Activated CD4-positive, alpha-beta memory T cell treated with anti-CD3 and anti-CD28 coated beads for 36 hours (primary cell): ENCODE results near the gene DRGX. TPM values are rescaled to one million over a fixed set of nuclear protein-coding genes. Genes with fewer than 3 reads are reported as not detected.

Source experiments
- CTCF ChIA-PET: fragments of 350-600 bp; sonication (Branson Sonifier 250); formaldehyde crosslinking; loops from one replicate; lab custom pipeline; 2021; ENCODE audit warnings: antibody characterized with exemption, inconsistent platforms; lab: Charles Lee
- POLR2A ChIA-PET: fragments of 350-600 bp; sonication (Branson Sonifier 250); formaldehyde crosslinking; loops from one replicate; lab custom pipeline; 2021; ENCODE audit warnings: antibody characterized with exemption; lab: Charles Lee
- DNase-seq: peaks from one replicate; pipeline ENCODE4 v3.0.0-alpha.2; 2020
- H3K27ac Mint-ChIP-seq: one replicate; pipeline ENCODE4 v1.8.0; 2021; ENCODE audit warnings: mixed read lengths
- H3K27me3 Mint-ChIP-seq: one replicate; pipeline ENCODE4 v1.8.0; 2021; ENCODE audit warnings: mixed read lengths
- H3K36me3 Mint-ChIP-seq: one replicate; pipeline ENCODE4 v1.8.0; 2021; ENCODE audit warnings: mixed read lengths
- H3K4me1 Mint-ChIP-seq: one replicate; pipeline ENCODE4 v1.8.0; 2021; ENCODE audit warnings: low read depth, mixed read lengths
- H3K4me3 Mint-ChIP-seq: one replicate; pipeline ENCODE4 v1.8.0; 2021; ENCODE audit warnings: mild to moderate bottlenecking, mixed read lengths
- H3K9me3 Mint-ChIP-seq: one replicate; pipeline ENCODE4 v1.8.0; 2021; ENCODE audit warnings: mixed read lengths
- intact Hi-C: fragments of 100-400 bp; cut with micrococcal nuclease; formaldehyde crosslinking; loops from one replicate; pipeline ENCODE4 v1.15.1; 2023
- total RNA-seq, 2 experiments: library from RNA; stranded (reverse); gene quantifications; one replicate each; pipeline ENCODE4 v1.2.3, GENCODE V29; 2021

Gene DRGX
- total RNA-seq, 2 experiments from 2014 or later, result not detected

GRCh38 chr10:49374740-49375139 is 21.1 kb downstream of the DRGX start:
- H3K9me3 Mint-ChIP-seq, result no peaks in the 10 kb centered on the region
- CTCF ChIA-PET, result no interaction called here
- no peaks in the 10 kb centered on the region for H3K4me1 Mint-ChIP-seq
- H3K36me3 Mint-ChIP-seq, result no peaks in the 10 kb centered on the region
- no peak overlapping the region for H3K4me3 Mint-ChIP-seq
- no peaks in the 10 kb centered on the region for H3K27me3 Mint-ChIP-seq
- intact Hi-C loops, result loop anchor here (10.0 kb wide), 1 partner anchor 390 kb away; no protein-coding TSS in a partner anchor
- POLR2A ChIA-PET, result no interaction called here
- no peak overlapping the region for H3K27ac Mint-ChIP-seq
- no peak for DNase-seq

- Mint-ChIP-seq H3K27ac (no peak overlapping the region), H3K4me1 (no peaks in the 10 kb centered on the region), H3K9me3 (no peaks in the 10 kb centered on the region), H3K27me3 (no peaks in the 10 kb centered on the region), H3K36me3 (no peaks in the 10 kb centered on the region), H3K4me3 (no peak overlapping the region)
- no peak for DNase-seq
- ChIA-PET CTCF (no interaction called here), POLR2A (no interaction called here)
- intact Hi-C loops, result loop anchor here (10.0 kb wide), 1 partner anchor 389 kb away; no protein-coding TSS in a partner anchor
Measured at GRCh38 chr10:49373361-49373760, 22.5 kb downstream of the DRGX start.

GRCh38 chr10:49371967-49372366 is 23.9 kb downstream of the DRGX start:
- no peak for DNase-seq
- CTCF ChIA-PET, result no interaction called here
- Mint-ChIP-seq H3K27ac (no peak overlapping the region), H3K36me3 (no peaks in the 10 kb centered on the region), H3K9me3 (no peaks in the 10 kb centered on the region), H3K4me3 (no peak overlapping the region), H3K27me3 (no peaks in the 10 kb centered on the region), H3K4me1 (no peaks in the 10 kb centered on the region)
- POLR2A ChIA-PET, result no interaction called here
- intact Hi-C loops, result loop anchor here (10.0 kb wide), 1 partner anchor 387 kb away; no protein-coding TSS in a partner anchor

- ChIA-PET CTCF (no interaction called here), POLR2A (no interaction called here)
- DNase-seq, result no peak
- Mint-ChIP-seq H3K4me1 (no peaks in the 10 kb centered on the region), H3K9me3 (no peaks in the 10 kb centered on the region), H3K27ac (no peak overlapping the region), H3K27me3 (no peaks in the 10 kb centered on the region), H3K4me3 (no peak overlapping the region), H3K36me3 (no peaks in the 10 kb centered on the region)
- intact Hi-C loops, result loop anchor here (10.0 kb wide), 1 partner anchor 386 kb away; no protein-coding TSS in a partner anchor
Measured at GRCh38 chr10:49370326-49371100, 25.4 kb downstream of the DRGX start.

- no peak for DNase-seq
- Mint-ChIP-seq H3K4me3 (no peak overlapping the region), H3K9me3 (no peaks in the 10 kb centered on the region), H3K4me1 (no peaks in the 10 kb centered on the region), H3K36me3 (no peaks in the 10 kb centered on the region), H3K27ac (no peak overlapping the region), H3K27me3 (peaks cover 2% of the 10 kb centered on the region)
- ChIA-PET POLR2A (no interaction called here), CTCF (no interaction called here)
- intact Hi-C loops, result loop anchor here (10.0 kb wide), 1 partner anchor 385 kb away; no protein-coding TSS in a partner anchor
Measured at GRCh38 chr10:49369216-49370162, 26.4 kb downstream of the DRGX start.

GRCh38 chr10:49368256-49368655 is 27.6 kb downstream of the DRGX start:
- Mint-ChIP-seq H3K27ac (no peak overlapping the region), H3K4me1 (no peaks in the 10 kb centered on the region), H3K36me3 (no peaks in the 10 kb centered on the region), H3K9me3 (no peaks in the 10 kb centered on the region), H3K4me3 (no peak overlapping the region), H3K27me3 (peaks cover 2% of the 10 kb centered on the region)
- POLR2A ChIA-PET, result no interaction called here
- CTCF ChIA-PET, result no interaction called here
- no peak for DNase-seq
- intact Hi-C loops, result no loop called here

- no peaks in the 10 kb centered on the region for H3K4me1 Mint-ChIP-seq
- H3K27me3 Mint-ChIP-seq, result peaks cover 2% of the 10 kb centered on the region
- DNase-seq, result no peak
- CTCF ChIA-PET, result no interaction called here
- POLR2A ChIA-PET, result no interaction called here
- intact Hi-C loops, result no loop called here
- H3K9me3 Mint-ChIP-seq, result no peaks in the 10 kb centered on the region
- no peaks in the 10 kb centered on the region for H3K36me3 Mint-ChIP-seq
- H3K4me3 Mint-ChIP-seq, result no peak overlapping the region
- H3K27ac Mint-ChIP-seq, result no peak overlapping the region
Measured at GRCh38 chr10:49367600-49367999, 28.3 kb downstream of the DRGX start.

- POLR2A ChIA-PET, result no interaction called here
- DNase-seq, result no peak
- Mint-ChIP-seq H3K27ac (no peak overlapping the region), H3K9me3 (no peaks in the 10 kb centered on the region), H3K36me3 (no peaks in the 10 kb centered on the region), H3K4me3 (no peak overlapping the region), H3K4me1 (no peaks in the 10 kb centered on the region), H3K27me3 (peaks cover 2% of the 10 kb centered on the region)
- intact Hi-C loops, result no loop called here
- CTCF ChIA-PET, result no interaction called here
Measured at GRCh38 chr10:49366460-49366859, 29.4 kb downstream of the DRGX start.

GRCh38 chr10:49365675-49366415 is 30.0 kb downstream of the DRGX start:
- H3K9me3 Mint-ChIP-seq, result no peaks in the 10 kb centered on the region
- ChIA-PET CTCF (no interaction called here), POLR2A (no interaction called here)
- no peaks in the 10 kb centered on the region for H3K36me3 Mint-ChIP-seq
- H3K27ac Mint-ChIP-seq, result no peak overlapping the region
- intact Hi-C loops, result no loop called here
- H3K4me1 Mint-ChIP-seq, result no peaks in the 10 kb centered on the region
- no peak overlapping the region for H3K4me3 Mint-ChIP-seq
- H3K27me3 Mint-ChIP-seq, result peaks cover 2% of the 10 kb centered on the region
- DNase-seq, result no peak

- POLR2A ChIA-PET, result no interaction called here
- DNase-seq, result no peak
- no peak overlapping the region for H3K4me3 Mint-ChIP-seq
- H3K36me3 Mint-ChIP-seq, result no peaks in the 10 kb centered on the region
- no peaks in the 10 kb centered on the region for H3K9me3 Mint-ChIP-seq
- H3K27me3 Mint-ChIP-seq, result peaks cover 2% of the 10 kb centered on the region
- H3K27ac Mint-ChIP-seq, result no peak overlapping the region
- CTCF ChIA-PET, result no interaction called here
- intact Hi-C loops, result no loop called here
- no peaks in the 10 kb centered on the region for H3K4me1 Mint-ChIP-seq
Measured at GRCh38 chr10:49365275-49365674, 30.6 kb downstream of the DRGX start.

- no peak for DNase-seq
- ChIA-PET POLR2A (no interaction called here), CTCF (no interaction called here)
- peaks cover 2% of the 10 kb centered on the region for H3K27me3 Mint-ChIP-seq
- H3K27ac Mint-ChIP-seq, result no peak overlapping the region
- H3K36me3 Mint-ChIP-seq, result no peaks in the 10 kb centered on the region
- no peaks in the 10 kb centered on the region for H3K9me3 Mint-ChIP-seq
- no peak overlapping the region for H3K4me3 Mint-ChIP-seq
- H3K4me1 Mint-ChIP-seq, result no peaks in the 10 kb centered on the region
- intact Hi-C loops, result no loop called here
Measured at GRCh38 chr10:49364747-49365146, 31.1 kb downstream of the DRGX start.

GRCh38 chr10:49364051-49364450 is 31.8 kb downstream of the DRGX start:
- ChIA-PET POLR2A (no interaction called here), CTCF (no interaction called here)
- Mint-ChIP-seq H3K27me3 (peaks cover 2% of the 10 kb centered on the region), H3K4me3 (no peak overlapping the region), H3K4me1 (no peaks in the 10 kb centered on the region), H3K27ac (no peak overlapping the region), H3K9me3 (no peaks in the 10 kb centered on the region), H3K36me3 (no peaks in the 10 kb centered on the region)
- no peak for DNase-seq
- intact Hi-C loops, result no loop called here
